Kidney tubule cell (primary cell): ENCODE data around the gene C17orf58.
"Not testable (repeated sequence)": the region's sequence is repeated elsewhere in the genome, so short reads cannot be mapped to it uniquely, and the experiment has no call there.

ENCODE experiments used
- DNase-seq: peaks from one replicate; pipeline ENCODE4 v3.0.0-alpha.2; 2018; ENCODE audit warnings: low spot score

The C17orf58 gene

GRCh38 chr17:67996301-67997171 is at the start of gene C17orf58:
Gene C17orf58 (minus strand): TSS chr17:67996469. CDS start chr17:67996198, 271 bp downstream.
- peak; percentile 17 for DNase-seq

- no peak for DNase-seq
These were observed 40.3 kb upstream of the C17orf58 start for GRCh38 chr17:68036304-68037147.

- peak; percentile 97 for DNase-seq
These were observed 39.4 kb upstream of the C17orf58 start, which contains the start of gene KPNA2 for GRCh38 chr17:68035523-68036303. Gene KPNA2 (plus strand): TSS chr17:68035735. CDS start chr17:68037133, 1,398 bp downstream.

GRCh38 chr17:68035131-68035522 is 38.9 kb upstream of the C17orf58 start:
- DNase-seq = no peak

GRCh38 chr17:68034452-68034776 is 38.1 kb upstream of the C17orf58 start:
- DNase-seq = no peak

- DNase-seq = peak; percentile 74
These were observed 37.6 kb upstream of the C17orf58 start for GRCh38 chr17:68033636-68034451.

- no peak for DNase-seq
These were observed 33.4 kb upstream of the C17orf58 start for GRCh38 chr17:68029512-68030215.

- not testable (repeated sequence) for DNase-seq
These were observed 26.3 kb upstream of the C17orf58 start for GRCh38 chr17:68022547-68022946.

GRCh38 chr17:68021963-68022362 is 25.7 kb upstream of the C17orf58 start:
- DNase-seq = no peak

- DNase-seq = not testable (repeated sequence)
These were observed 24.5 kb upstream of the C17orf58 start for GRCh38 chr17:68020791-68021190.

GRCh38 chr17:68020409-68020756 is 24.1 kb upstream of the C17orf58 start:
- DNase-seq = no peak

GRCh38 chr17:68019675-68020408 is 23.6 kb upstream of the C17orf58 start:
- peak; percentile 95 for DNase-seq

GRCh38 chr17:68019336-68019674 is 23.0 kb upstream of the C17orf58 start:
- no peak for DNase-seq

- not testable (repeated sequence) for DNase-seq
These were observed 22.2 kb upstream of the C17orf58 start for GRCh38 chr17:68018493-68018892.

- no peak for DNase-seq
These were observed 20.6 kb upstream of the C17orf58 start for GRCh38 chr17:68016838-68017237.

GRCh38 chr17:68015081-68015723 is 18.9 kb upstream of the C17orf58 start:
- no peak for DNase-seq

GRCh38 chr17:68013385-68013784 is 17.1 kb upstream of the C17orf58 start:
- DNase-seq = no peak

GRCh38 chr17:68011199-68011665 is 15.0 kb upstream of the C17orf58 start:
- DNase-seq = peak; percentile 26

- DNase-seq = no peak
These were observed 10.5 kb upstream of the C17orf58 start for GRCh38 chr17:68006797-68007196.
